Measurements from ENCODE around the gene TSHZ3. TPM values are rescaled to one million over a fixed set of nuclear protein-coding genes. Genes with fewer than 3 reads are reported as not detected.
A peak's percentile ranks its signal among the peaks of the same experiment; 100 is the strongest.

The TSHZ3 gene, protein sequence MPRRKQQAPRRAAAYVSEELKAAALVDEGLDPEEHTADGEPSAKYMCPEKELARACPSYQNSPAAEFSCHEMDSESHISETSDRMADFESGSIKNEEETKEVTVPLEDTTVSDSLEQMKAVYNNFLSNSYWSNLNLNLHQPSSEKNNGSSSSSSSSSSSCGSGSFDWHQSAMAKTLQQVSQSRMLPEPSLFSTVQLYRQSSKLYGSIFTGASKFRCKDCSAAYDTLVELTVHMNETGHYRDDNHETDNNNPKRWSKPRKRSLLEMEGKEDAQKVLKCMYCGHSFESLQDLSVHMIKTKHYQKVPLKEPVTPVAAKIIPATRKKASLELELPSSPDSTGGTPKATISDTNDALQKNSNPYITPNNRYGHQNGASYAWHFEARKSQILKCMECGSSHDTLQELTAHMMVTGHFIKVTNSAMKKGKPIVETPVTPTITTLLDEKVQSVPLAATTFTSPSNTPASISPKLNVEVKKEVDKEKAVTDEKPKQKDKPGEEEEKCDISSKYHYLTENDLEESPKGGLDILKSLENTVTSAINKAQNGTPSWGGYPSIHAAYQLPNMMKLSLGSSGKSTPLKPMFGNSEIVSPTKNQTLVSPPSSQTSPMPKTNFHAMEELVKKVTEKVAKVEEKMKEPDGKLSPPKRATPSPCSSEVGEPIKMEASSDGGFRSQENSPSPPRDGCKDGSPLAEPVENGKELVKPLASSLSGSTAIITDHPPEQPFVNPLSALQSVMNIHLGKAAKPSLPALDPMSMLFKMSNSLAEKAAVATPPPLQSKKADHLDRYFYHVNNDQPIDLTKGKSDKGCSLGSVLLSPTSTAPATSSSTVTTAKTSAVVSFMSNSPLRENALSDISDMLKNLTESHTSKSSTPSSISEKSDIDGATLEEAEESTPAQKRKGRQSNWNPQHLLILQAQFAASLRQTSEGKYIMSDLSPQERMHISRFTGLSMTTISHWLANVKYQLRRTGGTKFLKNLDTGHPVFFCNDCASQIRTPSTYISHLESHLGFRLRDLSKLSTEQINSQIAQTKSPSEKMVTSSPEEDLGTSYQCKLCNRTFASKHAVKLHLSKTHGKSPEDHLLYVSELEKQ
- total RNA-seq (2014; rRNA removed; shearing (Covaris generic)) (20.9 and 24.0 TPM in 2 replicates), polyA plus RNA-seq (2016; fragmentation: Nextera tagmentation; extraction: Ambion mirVana) (17.9 and 19.6 TPM in 2 replicates)

DNA sequence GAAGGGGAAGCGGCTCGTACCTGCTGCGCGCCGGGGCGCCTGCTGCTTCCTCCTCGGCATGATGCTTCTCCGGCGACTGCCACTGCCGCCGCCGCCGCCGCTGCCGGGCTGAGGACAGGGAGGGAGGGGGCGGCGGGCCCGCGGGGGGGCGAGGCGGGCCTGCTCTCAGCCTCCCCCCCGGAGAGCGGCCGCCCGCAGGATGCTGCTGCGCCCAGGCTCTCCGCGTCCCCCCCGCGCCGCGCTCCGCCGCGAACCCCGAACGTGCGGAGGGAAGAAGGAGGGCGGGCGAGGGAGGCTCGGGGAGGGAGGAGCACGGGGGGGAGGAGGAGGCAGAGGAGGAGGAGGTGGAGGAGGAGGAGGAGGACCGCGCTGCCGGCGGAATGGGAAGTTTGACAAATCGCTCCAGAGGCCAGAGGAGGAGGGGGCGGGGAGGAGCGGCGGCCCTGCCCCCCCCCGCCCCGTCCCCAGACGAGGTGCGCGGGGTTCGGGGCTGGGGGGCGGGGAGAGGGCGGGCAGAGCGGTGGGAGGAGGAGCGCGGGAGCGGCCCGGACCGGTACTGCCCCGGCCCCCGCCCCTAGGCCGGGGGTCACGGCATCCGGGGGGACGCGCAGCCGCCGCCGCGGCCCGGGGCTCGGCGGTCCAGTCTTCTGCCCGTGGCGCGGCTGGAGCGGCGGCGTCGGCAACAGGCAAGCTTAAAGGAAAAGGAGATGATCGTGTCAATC lies at the start of gene TSHZ3:
TSHZ3 (minus strand) TSS at position 277 of the 722 bp plus-strand sequence; CDS start at position 60, 217 bp downstream.
- H4K20me1 ChIP-seq (ENCODE audit: insufficient read depth) = peaks cover 1% of the 10 kb centered on the region
- no peak for TF ChIP-seq EZH2phosphoT487 (IDR thresholded peaks at IDR 0.05; ENCODE audit: insufficient read depth, low read depth)
- no peak for TF ChIP-seq EZH2 (IDR thresholded peaks at IDR 0.05; ENCODE audit: insufficient read depth, poor library complexity, severe bottlenecking)
- peak within 1 kb of the TSS; percentile 87 for H2AFZ ChIP-seq
- H3K4me1 ChIP-seq (ENCODE audit: insufficient read depth) = peaks cover 14% of the 10 kb centered on the region
- no peaks in the 10 kb centered on the region for H3K27me3 ChIP-seq (replicated peaks; ENCODE audit: insufficient read depth)
- no peaks in the 10 kb centered on the region for H3K9me2 ChIP-seq (ENCODE audit: insufficient read depth)
- H3F3A ChIP-seq (ENCODE audit: insufficient read depth) = no peaks in the 10 kb centered on the region
- 1 to 3% methylated on average over 8 to 69 of the region's 86 CpGs for whole genome bisulfite sequencing, 2 experiments (ENCODE audit: low coverage in 1 of 2, low lambda C conversion rate in 2 of 2, missing lambda C conversion rate in 2 of 2)
- H3K27ac ChIP-seq = peak within 1 kb of the TSS; percentile 71
- H3K9ac ChIP-seq = peak within 1 kb of the TSS; percentile 90
- peak; percentile 84 for DNase-seq
- H3K79me2 ChIP-seq (ENCODE audit: insufficient read depth) = peaks cover 78% of the 10 kb centered on the region
- peak within 1 kb of the TSS; percentile 91 for H3K4me2 ChIP-seq (ENCODE audit: unreplicated experiment)
- H3K4me3 ChIP-seq = peak within 1 kb of the TSS; percentile 98
- H3K9me3 ChIP-seq (ENCODE audit: low read depth) = no peaks in the 10 kb centered on the region
- peaks cover 6% of the 10 kb centered on the region; the same call in 1 of the 2 replicates for H3K36me3 ChIP-seq (ENCODE audit: low read depth)
- in situ Hi-C loops (cut with MboI) = no loop called here

DNA sequence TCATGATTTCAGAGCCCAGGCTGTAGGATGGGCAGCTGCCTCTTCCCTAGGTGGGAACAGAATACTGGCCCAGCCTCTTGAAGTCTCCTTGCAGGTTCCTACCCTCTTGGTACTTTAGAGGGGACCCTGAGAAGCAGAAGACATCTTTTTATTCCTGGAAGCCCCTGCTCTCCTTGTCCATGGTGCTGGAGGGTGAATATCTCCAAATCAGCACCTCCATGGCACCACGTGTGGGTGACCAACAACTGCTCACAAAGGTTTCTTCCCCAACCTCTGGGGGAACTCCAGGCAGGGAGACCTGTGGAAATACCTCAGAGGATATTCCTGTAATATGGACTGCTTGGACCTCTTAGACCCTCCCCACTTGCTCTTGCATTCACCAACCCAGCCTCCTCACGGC lies 48.1 kb upstream of the TSHZ3 start:
- Histone ChIP-seq H3K9ac (no peak overlapping the region), H3K27ac (no peak overlapping the region), H3K9me3 (ENCODE audit: low read depth) (no peaks in the 10 kb centered on the region), H3K4me3 (no peak overlapping the region), H3K9me2 (ENCODE audit: insufficient read depth) (no peaks in the 10 kb centered on the region), H3K4me2 (ENCODE audit: unreplicated experiment) (no peak overlapping the region), H3K79me2 (ENCODE audit: insufficient read depth) (no peaks in the 10 kb centered on the region), H3F3A (ENCODE audit: insufficient read depth) (no peaks in the 10 kb centered on the region), H4K20me1 (ENCODE audit: insufficient read depth) (no peaks in the 10 kb centered on the region), H2AFZ (no peak overlapping the region), H3K4me1 (ENCODE audit: insufficient read depth) (0 out of 2 replicates have a peak, but pooled peaks cover 4% of the 10 kb centered on the region), H3K36me3 (ENCODE audit: low read depth) (no peaks in the 10 kb centered on the region), H3K27me3 (replicated peaks; ENCODE audit: insufficient read depth) (peaks cover 50% of the 10 kb centered on the region)
- no peak for DNase-seq
- 94 to 100% methylated on average over 2 of the region's 2 CpGs for WGBS, 2 experiments (ENCODE audit: low coverage in 1 of 2, low lambda C conversion rate in 2 of 2, missing lambda C conversion rate in 2 of 2)
- no peak for TF ChIP-seq EZH2phosphoT487 (IDR thresholded peaks at IDR 0.05; ENCODE audit: insufficient read depth, low read depth)
- TF ChIP-seq EZH2 (IDR thresholded peaks at IDR 0.05; ENCODE audit: insufficient read depth, poor library complexity, severe bottlenecking) = no peak
- in situ Hi-C loops (cut with MboI) = no loop called here

DNA sequence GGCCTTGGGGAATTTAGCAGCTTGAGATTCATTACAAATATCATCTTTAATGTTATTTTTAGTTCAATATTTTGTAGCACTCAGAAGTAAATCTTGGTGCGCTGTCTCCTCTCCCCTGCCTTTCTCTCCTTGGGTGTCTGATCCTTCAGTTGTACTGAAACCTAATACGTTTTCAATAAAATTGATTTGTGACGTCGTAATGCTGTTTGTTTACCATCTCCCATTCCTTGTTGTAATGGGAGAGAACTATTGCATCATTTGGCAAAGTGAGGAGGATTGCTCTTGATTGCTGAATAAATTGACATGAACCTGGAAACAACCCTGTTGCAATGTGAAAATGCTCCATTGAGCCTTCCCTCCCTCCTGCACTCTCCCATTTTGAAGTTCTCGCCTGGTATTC lies 43.2 kb upstream of the TSHZ3 start:
- in situ Hi-C loops (cut with MboI) = no loop called here
- TF ChIP-seq EZH2 (IDR thresholded peaks at IDR 0.05; ENCODE audit: insufficient read depth, poor library complexity, severe bottlenecking) (no peak), EZH2phosphoT487 (IDR thresholded peaks at IDR 0.05; ENCODE audit: insufficient read depth, low read depth) (no peak)

More for the DNA sequence above, 43.2 kb upstream of the TSHZ3 start:
- Histone ChIP-seq H2AFZ (no peak overlapping the region), H3K4me1 (ENCODE audit: insufficient read depth) (0 out of 2 replicates have a peak, but pooled peaks cover 4% of the 10 kb centered on the region), H3K4me3 (no peak overlapping the region), H3K79me2 (ENCODE audit: insufficient read depth) (no peaks in the 10 kb centered on the region), H4K20me1 (ENCODE audit: insufficient read depth) (no peaks in the 10 kb centered on the region), H3K27me3 (replicated peaks; ENCODE audit: insufficient read depth) (peaks cover 13% of the 10 kb centered on the region; the same call in 1 of the 2 replicates), H3K9me3 (ENCODE audit: low read depth) (no peaks in the 10 kb centered on the region), H3F3A (ENCODE audit: insufficient read depth) (no peaks in the 10 kb centered on the region), H3K9me2 (ENCODE audit: insufficient read depth) (no peaks in the 10 kb centered on the region), H3K27ac (no peak overlapping the region), H3K9ac (no peak overlapping the region), H3K4me2 (ENCODE audit: unreplicated experiment) (no peak overlapping the region), H3K36me3 (ENCODE audit: low read depth) (no peaks in the 10 kb centered on the region)
- 86 to 87% methylated on average over 5 of the region's 5 CpGs for WGBS, 2 experiments (ENCODE audit: low coverage in 1 of 2, low lambda C conversion rate in 2 of 2, missing lambda C conversion rate in 2 of 2)
- no peak for DNase-seq

Data from GM23248 (cell line).